Skeletal muscle tissue (tissue), 4 donors: ENCODE data around the gene SLC4A8. TPM values are rescaled to one million over a fixed set of nuclear protein-coding genes. Genes with fewer than 3 reads are reported as not detected.

ENCODE experiments used
- H3K27ac ChIP-seq: one replicate; pipeline ENCODE4 v1.7.0; 2013; ENCODE audit warnings: mild to moderate bottlenecking, low read depth, low read length, inconsistent platforms
- H3K27me3 ChIP-seq, 3 donors: one replicate each; pipeline ENCODE4 v1.7.0; 2013; ENCODE audit warnings: low read length in 3 of 3; ENCODE audit not compliant: control insufficient read depth in 3 of 3, insufficient read depth in 3 of 3
- H3K36me3 ChIP-seq, 3 donors: one replicate each; pipeline ENCODE4 v1.7.0; 2013; ENCODE audit warnings: low read length in 3 of 3; ENCODE audit not compliant: control insufficient read depth in 3 of 3, insufficient read depth in 3 of 3
- H3K4me1 ChIP-seq, 3 donors: one replicate each; pipeline ENCODE4 v1.7.0; 2013; ENCODE audit warnings: low read length in 3 of 3, mild to moderate bottlenecking in 3 of 3; ENCODE audit not compliant: control insufficient read depth in 3 of 3, insufficient read depth in 3 of 3
- H3K4me3 ChIP-seq, 3 donors: one replicate each; pipeline ENCODE4 v1.7.0; 2013; ENCODE audit warnings: low read length in 3 of 3
- H3K9ac ChIP-seq, 3 donors: one replicate each; pipeline ENCODE4 v1.7.0; 2013; ENCODE audit warnings: low read length in 3 of 3, mild to moderate bottlenecking in 3 of 3, moderate library complexity in 2 of 3, low read depth in 1 of 3
- H3K9me3 ChIP-seq, 3 donors: one replicate each; pipeline ENCODE4 v1.7.0; 2013; ENCODE audit warnings: low read length in 3 of 3; ENCODE audit not compliant: control insufficient read depth in 3 of 3
- total RNA-seq: library from RNA; depleted of rRNA; stranded (reverse); fragments of >200 nt; gene quantifications from one replicate; pipeline ENCODE4 v1.2.3, GENCODE V29; 2014
- donor health status: Osteomylitis.

SLC4A8 gene
- total RNA-seq, 1 donor from 2014 or later: 0.52 TPM

- Histone ChIP-seq H3K4me1 (peaks cover 0 to 3% (median 2%) of the 10 kb centered on the region in 3 donors), H3K27me3 (peaks cover 3 to 10% (median 3%) of the 10 kb centered on the region in 3 donors), H3K9me3 (no peaks in the 10 kb centered on the region), H3K4me3 (no peak overlapping the region), H3K27ac (no peak overlapping the region), H3K36me3 (no peaks in the 10 kb centered on the region), H3K9ac (no peak overlapping the region)
Measured at GRCh38 chr12:51530208-51530607, 105.6 kb downstream of the SLC4A8 start.

GRCh38 chr12:51531284-51531977 lies 106.8 kb downstream of the SLC4A8 start:
- no peaks in the 10 kb centered on the region for H3K36me3 ChIP-seq
- no peak overlapping the region for H3K9ac ChIP-seq
- peaks cover 0 to 3% (median 2%) of the 10 kb centered on the region in 3 donors for H3K4me1 ChIP-seq
- no peak overlapping the region for H3K4me3 ChIP-seq
- H3K27ac ChIP-seq: no peak overlapping the region
- no peaks in the 10 kb centered on the region for H3K9me3 ChIP-seq
- H3K27me3 ChIP-seq: peaks cover 3 to 10% (median 3%) of the 10 kb centered on the region in 3 donors

GRCh38 chr12:51531978-51532497 lies 107.4 kb downstream of the SLC4A8 start:
- Histone ChIP-seq H3K9ac (no peak overlapping the region), H3K4me3 (no peak overlapping the region), H3K4me1 (peaks cover 0 to 3% (median 2%) of the 10 kb centered on the region in 3 donors), H3K9me3 (no peaks in the 10 kb centered on the region), H3K27me3 (peaks cover 3 to 10% (median 6%) of the 10 kb centered on the region in 3 donors), H3K27ac (no peak overlapping the region), H3K36me3 (no peaks in the 10 kb centered on the region)

GRCh38 chr12:51533799-51534198 lies 109.2 kb downstream of the SLC4A8 start:
- Histone ChIP-seq H3K4me1 (peaks cover 3 to 9% (median 6%) of the 10 kb centered on the region in 3 donors), H3K36me3 (no peaks in the 10 kb centered on the region), H3K9ac (no peak overlapping the region), H3K4me3 (no peak overlapping the region), H3K27ac (no peak overlapping the region), H3K27me3 (peaks cover 6 to 13% (median 8%) of the 10 kb centered on the region in 3 donors), H3K9me3 (no peaks in the 10 kb centered on the region)

- Histone ChIP-seq H3K9ac (no peak overlapping the region), H3K27me3 (peaks cover 6 to 13% (median 8%) of the 10 kb centered on the region in 3 donors), H3K27ac (no peak overlapping the region), H3K4me1 (peaks cover 3 to 10% (median 8%) of the 10 kb centered on the region in 3 donors), H3K9me3 (no peaks in the 10 kb centered on the region), H3K4me3 (no peak overlapping the region), H3K36me3 (no peaks in the 10 kb centered on the region)
Measured at GRCh38 chr12:51534216-51535074, 109.8 kb downstream of the SLC4A8 start.

- Histone ChIP-seq H3K36me3 (no peaks in the 10 kb centered on the region), H3K27ac (no peak overlapping the region), H3K27me3 (peaks cover 6 to 10% (median 8%) of the 10 kb centered on the region in 3 donors), H3K9me3 (no peaks in the 10 kb centered on the region), H3K4me1 (peaks cover 3 to 10% (median 8%) of the 10 kb centered on the region in 3 donors), H3K4me3 (no peak overlapping the region), H3K9ac (no peak overlapping the region)
Measured at GRCh38 chr12:51536159-51536558, 111.5 kb downstream of the SLC4A8 start.

GRCh38 chr12:51538149-51538548 lies 113.5 kb downstream of the SLC4A8 start:
- H3K9ac ChIP-seq: no peak overlapping the region
- H3K4me3 ChIP-seq: no peak overlapping the region
- H3K27ac ChIP-seq: no peak overlapping the region
- peaks cover 6 to 11% (median 8%) of the 10 kb centered on the region in 3 donors for H3K27me3 ChIP-seq
- no peaks in the 10 kb centered on the region for H3K9me3 ChIP-seq
- H3K4me1 ChIP-seq: peaks cover 0 to 8% (median 8%) of the 10 kb centered on the region in 3 donors
- H3K36me3 ChIP-seq: no peaks in the 10 kb centered on the region

- Histone ChIP-seq H3K4me1 (peaks cover 0 to 8% (median 8%) of the 10 kb centered on the region in 3 donors), H3K27me3 (peaks cover 6 to 11% (median 8%) of the 10 kb centered on the region in 3 donors), H3K9me3 (no peaks in the 10 kb centered on the region), H3K4me3 (no peak overlapping the region), H3K9ac (no peak overlapping the region), H3K36me3 (no peaks in the 10 kb centered on the region), H3K27ac (no peak overlapping the region)
Measured at GRCh38 chr12:51538599-51538998, 114.0 kb downstream of the SLC4A8 start.

- Histone ChIP-seq H3K27me3 (peaks cover 8 to 9% (median 9%) of the 10 kb centered on the region in 3 donors), H3K9me3 (no peaks in the 10 kb centered on the region), H3K36me3 (no peaks in the 10 kb centered on the region), H3K9ac (no peak overlapping the region), H3K4me1 (peaks cover 0 to 8% (median 8%) of the 10 kb centered on the region in 3 donors), H3K27ac (no peak overlapping the region), H3K4me3 (no peak overlapping the region)
Measured at GRCh38 chr12:51540996-51541395, 116.4 kb downstream of the SLC4A8 start.
